Activated naive CD8-positive, alpha-beta T cell treated with anti-CD3 and anti-CD28 coated beads for 36 hours (primary cell): ENCODE results near the gene VEPH1. TPM values are rescaled to one million over a fixed set of nuclear protein-coding genes. Genes with fewer than 3 reads are reported as not detected.

ENCODE experiments used
- DNase-seq: peaks from one replicate; pipeline ENCODE4 v3.0.0; 2021
- H3K27ac Mint-ChIP-seq: one replicate; pipeline ENCODE4 v1.8.0; 2022; ENCODE audit warnings: mild to moderate bottlenecking, moderate library complexity, mixed read lengths
- H3K27me3 Mint-ChIP-seq: one replicate; pipeline ENCODE4 v1.8.0; 2022; ENCODE audit warnings: mild to moderate bottlenecking, mixed read lengths
- H3K36me3 Mint-ChIP-seq: one replicate; pipeline ENCODE4 v1.8.0; 2021; ENCODE audit warnings: mild to moderate bottlenecking, mixed read lengths
- H3K4me1 Mint-ChIP-seq: one replicate; pipeline ENCODE4 v1.8.0; 2021; ENCODE audit warnings: mixed read lengths
- H3K4me3 Mint-ChIP-seq: one replicate; pipeline ENCODE4 v1.8.0; 2022; ENCODE audit warnings: mild to moderate bottlenecking, moderate library complexity, mixed read lengths
- H3K9me3 Mint-ChIP-seq: one replicate; pipeline ENCODE4 v1.8.0; 2022; ENCODE audit warnings: mixed read lengths
- total RNA-seq, 2 experiments: library from RNA; stranded (reverse); gene quantifications; one replicate each; pipeline ENCODE4 v1.2.3, GENCODE V29; 2021

The VEPH1 gene
- total RNA-seq, 2 experiments from 2014 or later = not detected

- Mint-ChIP-seq H3K4me3 (no peak overlapping the region), H3K36me3 (no peaks in the 10 kb centered on the region), H3K27me3 (no peaks in the 10 kb centered on the region), H3K4me1 (no peaks in the 10 kb centered on the region), H3K9me3 (no peaks in the 10 kb centered on the region), H3K27ac (no peak overlapping the region)
- DNase-seq = no peak
Observed at GRCh38 chr3:157471064-157471463, 32.2 kb downstream of the VEPH1 start.

DNA sequence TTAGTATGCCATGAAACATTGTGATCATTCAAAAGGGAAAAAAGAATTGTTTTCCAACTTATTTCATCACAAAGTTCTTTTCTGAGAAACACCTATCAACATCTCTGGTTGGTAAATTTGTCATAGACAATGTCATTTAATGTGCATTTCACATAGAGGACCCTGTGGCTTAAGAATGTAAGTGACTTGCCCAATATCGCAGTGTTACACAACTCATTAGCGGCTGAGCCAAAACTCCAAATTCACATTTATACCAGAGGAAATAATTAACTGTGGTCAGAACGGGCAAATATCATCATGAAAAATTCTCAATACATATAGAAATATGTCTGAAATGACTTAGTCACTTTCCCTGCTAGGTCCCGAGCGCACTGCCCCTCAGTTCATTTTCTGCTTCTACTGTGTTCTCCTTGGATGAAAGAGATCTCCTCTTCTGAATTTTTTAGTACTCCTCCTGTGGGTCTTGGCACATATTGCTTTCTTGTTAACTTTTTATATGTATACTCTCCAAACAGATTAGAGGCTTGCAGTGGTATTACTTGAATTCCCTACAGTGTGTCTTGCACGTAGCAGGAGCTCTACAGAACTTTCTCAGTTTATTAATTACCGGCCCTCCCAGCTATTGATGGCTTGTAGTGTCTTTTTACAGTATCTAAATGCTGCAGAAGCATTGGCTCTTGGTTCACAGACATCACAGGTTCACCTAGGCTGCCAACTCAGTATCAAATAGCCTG, 33.5 kb downstream of the VEPH1 start:
- DNase-seq = no peak
- Mint-ChIP-seq H3K4me1 (no peaks in the 10 kb centered on the region), H3K27me3 (no peaks in the 10 kb centered on the region), H3K27ac (no peak overlapping the region), H3K36me3 (no peaks in the 10 kb centered on the region), H3K4me3 (no peak overlapping the region), H3K9me3 (no peaks in the 10 kb centered on the region)

- H3K27me3 Mint-ChIP-seq = no peaks in the 10 kb centered on the region
- H3K4me1 Mint-ChIP-seq = no peaks in the 10 kb centered on the region
- no peak for DNase-seq
- no peak overlapping the region for H3K27ac Mint-ChIP-seq
- H3K9me3 Mint-ChIP-seq = no peaks in the 10 kb centered on the region
- no peaks in the 10 kb centered on the region for H3K36me3 Mint-ChIP-seq
- no peak overlapping the region for H3K4me3 Mint-ChIP-seq
Observed at GRCh38 chr3:157467200-157467599, 36.0 kb downstream of the VEPH1 start.

- Mint-ChIP-seq H3K4me1 (no peaks in the 10 kb centered on the region), H3K27ac (no peak overlapping the region), H3K27me3 (peaks cover 6% of the 10 kb centered on the region), H3K9me3 (no peaks in the 10 kb centered on the region), H3K4me3 (no peak overlapping the region), H3K36me3 (no peaks in the 10 kb centered on the region)
- DNase-seq = no peak
Observed at GRCh38 chr3:157465741-157466140, 37.5 kb downstream of the VEPH1 start.

GRCh38 chr3:157464321-157464720, 38.9 kb downstream of the VEPH1 start:
- Mint-ChIP-seq H3K9me3 (no peaks in the 10 kb centered on the region), H3K36me3 (no peaks in the 10 kb centered on the region), H3K27me3 (peaks cover 19% of the 10 kb centered on the region), H3K27ac (no peak overlapping the region), H3K4me3 (no peak overlapping the region), H3K4me1 (no peaks in the 10 kb centered on the region)
- no peak for DNase-seq

DNA sequence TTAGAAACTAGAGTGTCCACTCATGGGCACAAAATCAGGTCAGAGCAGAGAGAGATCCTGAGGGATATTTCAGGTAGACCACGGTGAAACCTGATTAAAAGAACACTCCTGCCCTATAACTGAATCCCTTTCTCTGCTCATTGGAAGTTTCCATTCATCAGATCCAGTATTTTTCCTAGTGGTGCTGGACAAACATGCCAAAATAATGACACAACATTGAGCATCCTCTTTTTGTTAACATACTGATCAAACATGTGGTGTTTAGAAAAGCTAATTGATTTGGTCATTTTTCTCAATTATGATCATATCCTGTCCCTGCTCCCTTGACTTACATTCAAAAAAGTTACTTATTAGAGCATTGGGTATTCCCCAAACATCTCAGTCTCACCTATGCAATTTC, 39.4 kb downstream of the VEPH1 start:
- Mint-ChIP-seq H3K9me3 (no peaks in the 10 kb centered on the region), H3K27ac (no peak overlapping the region), H3K4me1 (no peaks in the 10 kb centered on the region), H3K4me3 (no peak overlapping the region), H3K27me3 (peaks cover 24% of the 10 kb centered on the region), H3K36me3 (no peaks in the 10 kb centered on the region)
- no peak for DNase-seq

GRCh38 chr3:157460253-157460652, 43.0 kb downstream of the VEPH1 start:
- Mint-ChIP-seq H3K9me3 (no peaks in the 10 kb centered on the region), H3K27me3 (peaks cover 44% of the 10 kb centered on the region), H3K4me1 (no peaks in the 10 kb centered on the region), H3K4me3 (no peak overlapping the region), H3K36me3 (no peaks in the 10 kb centered on the region), H3K27ac (no peak overlapping the region)
- no peak for DNase-seq

DNA sequence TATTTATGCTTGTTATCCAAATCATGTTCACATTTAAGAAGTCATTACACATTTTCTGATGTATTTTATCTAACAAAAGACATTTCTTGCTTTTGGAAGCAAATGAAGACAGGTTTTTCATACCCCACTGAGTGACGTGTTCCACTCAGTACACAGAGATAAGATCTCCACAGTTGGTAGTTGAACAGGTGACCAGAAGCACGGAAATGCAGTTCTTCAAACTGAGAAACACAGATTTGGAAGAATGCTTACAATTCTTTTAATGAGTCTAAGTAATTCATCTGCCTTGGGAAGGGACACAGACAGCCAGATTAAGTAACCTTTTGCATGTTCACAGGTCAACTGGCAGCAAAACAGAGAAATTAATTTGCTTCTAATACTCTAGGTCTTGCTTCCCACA, 43.5 kb downstream of the VEPH1 start:
- H3K4me1 Mint-ChIP-seq = no peaks in the 10 kb centered on the region
- H3K36me3 Mint-ChIP-seq = no peaks in the 10 kb centered on the region
- H3K4me3 Mint-ChIP-seq = no peak overlapping the region
- DNase-seq = no peak
- H3K27ac Mint-ChIP-seq = no peak overlapping the region
- peaks cover 44% of the 10 kb centered on the region for H3K27me3 Mint-ChIP-seq
- no peaks in the 10 kb centered on the region for H3K9me3 Mint-ChIP-seq

GRCh38 chr3:157453824-157454223, 49.4 kb downstream of the VEPH1 start:
- no peaks in the 10 kb centered on the region for H3K9me3 Mint-ChIP-seq
- H3K4me1 Mint-ChIP-seq = no peaks in the 10 kb centered on the region
- no peak overlapping the region for H3K4me3 Mint-ChIP-seq
- H3K27me3 Mint-ChIP-seq = peaks cover 20% of the 10 kb centered on the region
- H3K27ac Mint-ChIP-seq = no peak overlapping the region
- H3K36me3 Mint-ChIP-seq = no peaks in the 10 kb centered on the region
- no peak for DNase-seq

DNA sequence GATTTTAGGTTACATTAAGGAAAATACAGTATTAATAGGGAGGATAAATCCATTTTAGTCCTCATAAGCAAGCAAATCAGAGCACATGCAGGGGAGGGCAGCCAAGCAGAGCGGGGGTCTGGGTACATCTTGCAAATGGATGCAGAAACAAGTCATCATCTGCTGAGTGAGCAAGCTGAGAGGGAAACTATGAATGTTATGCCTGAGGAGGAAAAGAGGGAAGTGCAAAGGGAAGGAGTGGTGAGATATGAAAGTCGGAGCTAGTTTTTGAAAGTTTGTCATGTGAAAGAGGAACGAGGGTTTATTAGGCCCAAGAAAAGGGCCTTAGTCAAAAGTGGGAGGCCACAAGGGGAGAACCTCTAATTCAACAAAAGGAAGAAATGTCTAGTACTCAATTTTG, 51.1 kb downstream of the VEPH1 start:
- DNase-seq = no peak
- Mint-ChIP-seq H3K27ac (no peak overlapping the region), H3K27me3 (peaks cover 5% of the 10 kb centered on the region), H3K9me3 (no peaks in the 10 kb centered on the region), H3K36me3 (no peaks in the 10 kb centered on the region), H3K4me1 (no peaks in the 10 kb centered on the region), H3K4me3 (no peak overlapping the region)

DNA sequence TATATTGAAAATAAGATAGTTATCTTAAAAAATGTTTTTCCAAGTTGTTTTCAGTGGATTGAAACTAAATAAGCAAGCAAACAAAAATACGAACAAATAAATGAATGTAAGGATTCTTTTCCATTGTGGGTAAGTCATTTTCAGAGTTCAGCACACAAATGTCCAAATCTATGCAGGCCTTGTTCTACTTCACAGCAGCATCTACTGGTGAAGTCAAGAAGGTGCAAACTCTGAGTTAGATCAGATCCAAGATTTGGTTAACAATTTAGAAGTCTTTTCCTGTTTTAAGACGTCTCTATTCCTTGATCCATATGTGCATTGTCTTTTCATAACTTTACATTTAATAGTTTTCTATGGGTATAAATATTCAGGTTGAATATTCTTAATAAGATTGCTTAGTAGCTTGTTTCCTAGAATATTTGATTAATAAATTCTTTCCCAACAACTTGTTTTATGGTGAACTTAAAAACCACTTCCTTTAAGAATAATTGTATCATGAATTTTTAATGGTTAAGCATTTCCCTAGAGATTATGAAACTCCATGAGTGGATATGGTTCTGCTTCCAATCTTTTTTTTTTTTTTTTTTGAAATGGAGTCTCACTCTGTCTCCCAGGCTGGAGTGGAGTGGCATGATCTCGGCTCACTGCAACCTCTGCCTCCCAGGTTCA, 56.1 kb downstream of the VEPH1 start:
- Mint-ChIP-seq H3K4me1 (no peaks in the 10 kb centered on the region), H3K4me3 (no peak overlapping the region), H3K36me3 (no peaks in the 10 kb centered on the region), H3K27me3 (no peaks in the 10 kb centered on the region), H3K27ac (no peak overlapping the region), H3K9me3 (no peaks in the 10 kb centered on the region)
- DNase-seq = no peak

- no peaks in the 10 kb centered on the region for H3K36me3 Mint-ChIP-seq
- H3K27me3 Mint-ChIP-seq = no peaks in the 10 kb centered on the region
- H3K27ac Mint-ChIP-seq = no peak overlapping the region
- no peak for DNase-seq
- no peak overlapping the region for H3K4me3 Mint-ChIP-seq
- H3K9me3 Mint-ChIP-seq = no peaks in the 10 kb centered on the region
- H3K4me1 Mint-ChIP-seq = no peaks in the 10 kb centered on the region
Observed at GRCh38 chr3:157445857-157446256, 57.4 kb downstream of the VEPH1 start.

- Mint-ChIP-seq H3K27me3 (peaks cover 1% of the 10 kb centered on the region), H3K36me3 (no peaks in the 10 kb centered on the region), H3K4me1 (no peaks in the 10 kb centered on the region), H3K27ac (no peak overlapping the region), H3K4me3 (no peak overlapping the region), H3K9me3 (no peaks in the 10 kb centered on the region)
- no peak for DNase-seq
Observed at GRCh38 chr3:157444797-157445184, 58.4 kb downstream of the VEPH1 start.

DNA sequence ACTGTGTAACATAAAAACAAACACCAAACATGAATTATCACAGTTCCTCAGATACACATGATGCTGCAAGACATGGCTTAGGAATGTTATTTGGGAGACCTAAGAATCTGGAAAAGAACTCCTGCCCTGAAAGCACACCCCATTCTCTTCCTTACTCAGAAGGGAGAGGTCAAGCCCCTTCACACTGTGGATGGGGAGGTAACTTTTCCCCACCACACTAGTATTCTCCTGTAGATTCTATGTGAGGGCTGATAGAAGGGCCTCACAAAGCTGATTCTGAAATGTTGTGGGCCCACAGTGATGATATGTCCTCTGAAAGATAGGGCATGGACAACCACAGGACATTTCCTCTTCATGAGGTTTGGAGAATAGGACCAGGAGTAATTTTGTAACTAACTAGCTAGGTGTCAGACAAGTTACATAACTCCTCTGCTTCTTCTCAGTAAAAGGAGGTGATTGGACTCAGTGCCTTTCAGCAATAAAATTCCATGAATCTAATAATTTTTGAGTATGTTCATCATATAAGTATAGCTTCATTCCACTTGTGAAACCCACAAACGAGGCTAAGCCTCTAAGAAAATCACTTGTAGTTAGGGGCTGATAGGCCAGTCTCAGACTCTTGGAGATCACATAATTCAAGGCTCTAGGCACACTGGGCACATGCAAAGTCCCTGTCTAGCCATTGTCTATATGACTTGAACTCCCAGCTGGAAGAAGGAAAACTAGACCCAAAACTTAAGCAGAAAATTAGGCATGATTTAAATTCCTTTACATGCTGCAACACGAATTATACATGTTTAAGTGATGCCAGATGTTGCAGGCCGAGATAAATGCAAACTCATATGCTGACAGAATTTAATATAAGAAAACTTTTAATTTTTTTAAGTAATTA, 59.1 kb downstream of the VEPH1 start:
- peaks cover 6% of the 10 kb centered on the region for H3K27me3 Mint-ChIP-seq
- H3K27ac Mint-ChIP-seq = no peak overlapping the region
- H3K36me3 Mint-ChIP-seq = no peaks in the 10 kb centered on the region
- no peaks in the 10 kb centered on the region for H3K4me1 Mint-ChIP-seq
- DNase-seq = no peak
- no peaks in the 10 kb centered on the region for H3K9me3 Mint-ChIP-seq
- no peak overlapping the region for H3K4me3 Mint-ChIP-seq

DNA sequence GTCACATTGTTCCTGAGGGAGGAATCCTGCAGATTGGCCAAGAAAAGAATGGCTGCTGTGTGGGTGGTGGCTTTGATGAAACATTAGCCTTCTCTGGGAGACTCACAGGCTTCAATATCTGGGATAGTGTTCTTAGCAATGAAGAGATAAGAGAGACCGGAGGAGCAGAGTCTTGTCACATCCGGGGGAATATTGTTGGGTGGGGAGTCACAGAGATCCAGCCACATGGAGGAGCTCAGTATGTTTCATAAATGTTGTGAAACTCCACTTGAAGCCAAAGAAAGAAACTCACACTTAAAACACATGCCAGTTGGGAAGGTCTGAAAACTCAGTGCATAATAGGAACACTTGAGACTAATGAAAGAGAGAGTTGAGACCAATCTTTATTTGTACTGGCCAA, 60.5 kb downstream of the VEPH1 start:
- H3K4me3 Mint-ChIP-seq = no peak overlapping the region
- peaks cover 2% of the 10 kb centered on the region for H3K4me1 Mint-ChIP-seq
- H3K27ac Mint-ChIP-seq = no peak overlapping the region
- H3K27me3 Mint-ChIP-seq = peaks cover 20% of the 10 kb centered on the region
- no peaks in the 10 kb centered on the region for H3K9me3 Mint-ChIP-seq
- DNase-seq = no peak
- H3K36me3 Mint-ChIP-seq = no peaks in the 10 kb centered on the region
